Amniotic stem cell (primary cell): ENCODE measurements around the gene CES4A.
"Not testable (repeated sequence)": the region's sequence is repeated elsewhere in the genome, so short reads cannot be mapped to it uniquely, and the experiment has no call there.

ENCODE experiments used
- DNase-seq: peaks from one replicate; lab custom pipeline; 2025; lab: John Stamatoyannopoulos, UW

The CES4A gene

GRCh38 chr16:66956154-66956457, 32.3 kb upstream of the CES4A start:
- not testable (repeated sequence) for DNase-seq

- DNase-seq = no peak
These were observed 29.3 kb upstream of the CES4A start for GRCh38 chr16:66958857-66959703.

GRCh38 chr16:66959704-66960161, 28.7 kb upstream of the CES4A start:
- no peak for DNase-seq

- no peak for DNase-seq
These were observed 28.1 kb upstream of the CES4A start for GRCh38 chr16:66960270-66960669.

- DNase-seq = no peak
These were observed 27.2 kb upstream of the CES4A start, which contains the start of gene CES3 for GRCh38 chr16:66961065-66961744. Gene CES3, plus strand, starts transcription at chr16:66961266. Its CDS starts 42 bp downstream, at chr16:66961308.

GRCh38 chr16:66961914-66962313, 26.5 kb upstream of the CES4A start:
- DNase-seq = no peak

- no peak for DNase-seq
These were observed 24.3 kb upstream of the CES4A start for GRCh38 chr16:66964049-66964448.

GRCh38 chr16:66968847-66969246, 19.5 kb upstream of the CES4A start:
- DNase-seq = no peak

- DNase-seq = no peak
These were observed 17.3 kb upstream of the CES4A start for GRCh38 chr16:66970775-66971720.

- no peak for DNase-seq
These were observed 15.4 kb upstream of the CES4A start for GRCh38 chr16:66972983-66973382.

GRCh38 chr16:66973716-66974115, 14.7 kb upstream of the CES4A start:
- no peak for DNase-seq

GRCh38 chr16:66974156-66974931, 14.0 kb upstream of the CES4A start:
- not testable (repeated sequence) for DNase-seq

GRCh38 chr16:66974932-66975246, 13.5 kb upstream of the CES4A start:
- DNase-seq = not testable (repeated sequence)

GRCh38 chr16:66975302-66975893, 13.0 kb upstream of the CES4A start:
- DNase-seq = no peak

GRCh38 chr16:66976746-66977145, 11.6 kb upstream of the CES4A start:
- no peak for DNase-seq

GRCh38 chr16:66977341-66978113, 10.9 kb upstream of the CES4A start:
- peak; percentile 39 for DNase-seq

GRCh38 chr16:66979011-66979717, 9.2 kb upstream of the CES4A start:
- no peak for DNase-seq

- no peak for DNase-seq
These were observed 5.4 kb upstream of the CES4A start for GRCh38 chr16:66983033-66983432.

GRCh38 chr16:66984892-66985311, 3.5 kb upstream of the CES4A start:
- no peak for DNase-seq

- DNase-seq = no peak
These were observed 1.8 kb upstream of the CES4A start for GRCh38 chr16:66986559-66986958.
